ENCODE results near the gene SEC61G. TPM values are rescaled to one million over a fixed set of nuclear protein-coding genes. Genes with fewer than 3 reads are reported as not detected.

The SEC61G gene
- 100 to 1,000 TPM; 194 to 203 (median 194) TPM for polyA plus RNA-seq (ENCODE audit: insufficient read length in 3 of 3)

DNA sequence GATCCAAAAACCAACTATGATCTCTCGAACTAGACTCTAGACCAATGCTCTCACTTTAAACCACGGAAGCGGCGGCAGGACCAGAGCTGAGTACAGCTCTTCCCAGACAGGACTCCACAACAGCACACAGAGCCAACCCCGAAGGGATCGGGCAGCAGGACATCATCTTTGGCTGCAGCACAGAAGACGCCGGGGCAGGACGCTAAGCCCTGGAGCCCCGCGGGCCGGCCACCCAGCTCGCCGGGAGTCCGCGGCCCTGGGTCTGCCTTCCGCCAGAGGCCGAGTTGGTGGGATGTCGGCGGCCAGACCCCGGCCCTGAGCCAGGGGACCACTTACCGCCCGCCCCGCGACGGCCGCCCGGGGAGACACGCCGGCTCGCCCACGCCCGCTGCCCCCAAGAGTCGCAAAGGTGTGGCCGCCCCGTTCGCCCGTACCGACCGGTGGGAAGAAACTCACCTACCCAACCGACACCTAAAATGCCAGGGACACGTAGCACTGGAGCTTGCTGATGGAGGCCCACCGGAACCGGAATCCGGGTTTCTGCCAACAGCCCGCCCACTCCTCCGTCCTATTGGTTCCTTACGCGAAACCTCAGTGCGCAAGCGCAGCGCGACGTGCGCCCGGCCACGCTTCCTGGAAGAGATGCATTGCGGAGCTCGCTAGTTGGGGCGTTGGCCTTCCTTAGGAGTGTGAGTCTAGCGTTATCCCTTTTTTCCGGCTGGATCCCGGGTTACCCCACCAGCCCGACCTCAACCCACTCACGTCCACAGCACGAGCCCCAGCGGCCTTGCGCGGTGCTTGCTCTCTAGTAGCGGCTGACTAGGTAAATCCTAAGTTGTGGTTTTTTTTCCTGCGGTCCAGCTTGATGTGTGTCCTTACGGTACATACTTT is at the start of gene SEC61G:
Gene SEC61G (minus strand): TSS at position 510 of the 891 bp plus-strand sequence. CDS start 1,623 bp downstream, outside the sequence.
- peak; percentile 93 to 94 (median 93) for DNase-seq (ENCODE audit: low read depth in 3 of 3, low spot score in 2 of 3)

DNA sequence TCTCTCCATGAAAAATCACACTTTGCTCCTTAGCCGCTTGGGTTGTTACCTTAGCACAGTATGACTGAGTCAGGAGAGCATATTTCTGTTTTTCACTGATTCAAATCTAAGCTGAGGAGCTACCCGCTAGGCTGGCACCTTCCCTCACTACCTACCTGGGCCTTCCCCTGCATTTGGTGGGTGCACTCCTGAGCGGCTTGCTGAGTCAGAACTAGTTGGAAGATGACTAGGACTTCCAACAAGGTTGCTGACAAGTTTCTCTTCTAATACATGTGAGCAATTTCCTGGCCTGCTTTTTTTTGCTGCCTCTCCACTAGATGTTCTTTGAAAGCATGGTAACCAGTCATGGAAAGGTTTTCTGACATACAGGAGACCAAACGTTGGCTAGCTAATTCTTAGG is 43.8 kb upstream of the SEC61G start:
- no peak for DNase-seq (ENCODE audit: low read depth in 3 of 3, low spot score in 2 of 3)

DNA sequence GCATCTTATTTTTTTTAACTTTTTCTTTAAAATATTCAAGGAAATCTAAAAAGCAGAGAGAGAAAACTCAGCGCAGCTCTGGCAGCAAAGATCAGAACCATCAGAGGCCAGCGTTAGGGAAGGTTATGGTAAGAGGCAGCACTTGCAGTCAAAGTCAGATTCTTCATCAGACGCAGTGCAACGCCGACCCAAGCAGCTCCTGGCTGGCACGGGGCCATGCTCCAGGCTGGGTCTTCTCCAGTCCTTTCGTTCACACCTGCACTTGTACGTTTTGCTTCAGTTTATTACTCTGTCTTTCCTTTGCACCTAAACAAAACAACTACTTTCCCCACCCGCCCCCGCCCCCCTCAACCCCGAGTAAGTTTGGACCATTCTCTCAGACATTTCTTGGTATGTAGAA is 43.1 kb upstream of the SEC61G start:
- DNase-seq (ENCODE audit: low read depth in 3 of 3, low spot score in 2 of 3), result no peak

DNA sequence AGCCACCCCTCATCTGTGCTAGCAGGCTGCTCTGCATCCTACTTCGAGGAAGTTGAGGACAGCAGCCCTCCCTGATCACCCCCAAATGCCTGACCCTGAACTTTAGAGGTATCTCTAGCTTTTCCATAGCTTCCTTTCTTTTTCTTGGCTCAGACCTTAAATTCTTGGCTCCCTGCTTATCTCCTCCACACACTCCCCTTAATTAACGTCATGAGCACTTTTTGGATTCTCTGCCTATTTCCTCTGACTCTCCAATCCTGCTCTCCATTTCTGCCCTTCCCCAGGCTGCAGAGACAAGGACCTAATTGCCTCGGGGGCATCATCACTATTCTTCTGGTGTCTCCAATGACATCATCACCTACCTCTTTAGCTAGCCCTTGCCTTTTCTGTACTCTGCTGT is 40.8 kb upstream of the SEC61G start:
- no peak for DNase-seq (ENCODE audit: low read depth in 3 of 3, low spot score in 2 of 3)

DNA sequence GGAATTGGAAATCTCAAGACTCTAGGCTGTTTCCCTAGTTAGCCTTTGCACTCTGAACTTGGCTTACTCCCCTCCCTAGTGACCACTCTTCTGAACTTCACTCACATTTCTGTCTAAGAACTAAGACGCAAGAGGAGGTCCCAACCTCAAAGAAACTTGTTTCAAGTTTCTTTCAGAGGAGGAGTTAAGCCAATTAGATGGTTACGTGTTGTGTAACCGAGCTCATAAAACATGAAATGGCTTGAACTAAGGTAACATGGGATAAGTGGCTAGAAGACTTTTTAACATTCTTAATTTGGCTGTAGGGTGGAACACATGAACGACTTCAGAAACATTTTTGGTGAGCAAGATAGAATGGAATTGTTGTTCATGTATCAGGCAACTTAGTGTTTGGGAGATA is 39.5 kb upstream of the SEC61G start:
- no peak for DNase-seq (ENCODE audit: low read depth in 3 of 3, low spot score in 2 of 3)

DNA sequence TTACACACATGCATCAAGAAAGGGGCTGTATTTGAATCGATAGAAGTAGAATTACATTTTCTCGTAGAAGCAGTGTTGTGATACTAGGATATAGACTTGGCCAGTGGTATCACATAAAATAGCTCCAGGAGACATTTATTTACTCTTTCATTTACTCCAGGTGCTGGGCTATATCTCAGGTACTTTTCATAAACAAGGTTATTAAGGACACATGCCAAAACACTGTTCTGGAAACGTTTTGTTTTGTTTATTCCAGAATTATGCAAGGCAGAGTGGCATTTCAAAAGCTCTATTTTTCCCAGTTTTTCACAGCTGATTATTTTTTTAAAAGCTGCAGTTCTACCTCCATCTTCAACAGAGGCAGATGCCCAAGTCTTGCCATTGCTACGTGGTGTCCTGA is 37.8 kb upstream of the SEC61G start:
- no peak for DNase-seq (ENCODE audit: low read depth in 3 of 3, low spot score in 2 of 3)

DNA sequence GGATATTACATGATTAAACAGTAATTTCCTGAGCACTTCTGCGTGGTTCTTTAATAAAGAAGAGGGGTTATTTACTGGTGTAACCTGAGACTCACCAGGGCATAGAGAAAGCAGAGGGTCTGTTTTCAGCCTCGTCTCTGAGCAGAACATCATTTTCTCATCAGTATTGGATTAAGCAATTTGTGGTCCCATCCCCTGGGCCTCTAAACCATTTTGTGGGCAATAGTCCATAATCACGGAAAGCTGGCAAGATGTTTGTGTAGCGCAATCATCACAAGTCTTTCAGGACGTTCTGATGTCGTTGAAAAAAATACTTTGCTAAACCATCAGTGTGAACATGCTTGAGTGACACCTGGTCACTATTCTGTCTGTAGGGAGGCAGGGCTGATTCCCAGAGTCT is 37.1 kb upstream of the SEC61G start:
- no peak for DNase-seq (ENCODE audit: low read depth in 3 of 3, low spot score in 2 of 3)

DNA sequence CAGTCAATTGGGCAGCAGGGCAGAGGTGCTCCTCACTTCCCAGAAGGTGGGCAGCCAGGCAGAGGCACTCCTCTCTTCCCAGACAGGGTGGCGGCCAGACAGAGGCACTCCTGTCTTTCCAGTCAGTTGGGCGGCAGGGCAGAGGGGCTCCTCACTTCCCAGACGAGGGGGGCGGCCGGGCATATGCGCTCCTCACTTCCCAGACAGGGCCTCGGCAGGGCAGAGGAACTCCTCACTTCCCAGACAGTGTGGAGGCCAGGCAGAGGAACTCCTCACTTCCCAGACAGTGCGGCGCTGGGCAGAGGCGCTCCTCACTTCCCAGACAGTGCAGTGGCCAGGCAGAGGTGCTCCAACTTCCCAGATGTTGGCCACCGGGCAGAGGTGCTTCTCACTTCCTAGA is 33.4 kb upstream of the SEC61G start:
- DNase-seq (ENCODE audit: low read depth in 3 of 3, low spot score in 2 of 3), result no peak

DNA sequence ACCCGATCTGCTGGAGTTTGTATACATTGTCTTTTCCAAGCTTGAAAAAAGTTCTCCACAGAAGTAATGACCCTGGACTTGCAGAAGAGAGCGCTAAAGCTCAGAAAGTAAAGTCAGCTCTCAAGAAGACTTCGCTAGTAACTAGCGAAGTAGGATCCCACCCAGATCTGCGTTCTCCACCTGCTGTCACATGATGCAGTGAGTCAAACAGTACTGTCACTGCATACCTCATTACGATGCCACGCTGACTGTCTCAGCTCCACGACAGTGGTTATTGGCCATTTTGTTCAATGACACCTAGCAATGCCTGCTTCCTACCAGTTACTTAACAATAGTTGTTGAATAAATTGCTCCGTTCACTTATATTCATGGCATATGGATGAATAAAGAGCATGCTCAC is 29.7 kb upstream of the SEC61G start:
- DNase-seq (ENCODE audit: low read depth in 3 of 3, low spot score in 2 of 3), result peak in 2 of 3 donors; percentile 58 to 60

DNA sequence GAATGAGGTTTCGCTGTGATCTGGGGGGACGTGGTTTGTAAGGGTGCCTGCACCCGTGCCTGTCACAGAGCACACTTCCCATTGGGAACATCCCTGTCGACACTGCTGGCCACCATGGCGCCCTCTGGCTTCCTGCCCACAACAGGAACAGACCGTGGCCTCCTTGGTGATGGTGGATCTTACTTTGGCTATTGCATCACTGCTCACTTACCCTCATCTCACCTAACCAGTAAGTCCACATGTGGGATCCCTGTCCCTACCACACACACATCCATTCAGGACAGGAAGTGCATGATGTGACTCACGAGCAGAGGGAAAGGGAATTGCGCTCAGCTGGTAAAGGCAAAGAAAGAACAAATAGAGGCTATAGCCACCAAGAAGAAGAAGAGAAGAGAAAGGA is 26.2 kb upstream of the SEC61G start:
- DNase-seq (ENCODE audit: low read depth in 3 of 3, low spot score in 2 of 3), result no peak

DNA sequence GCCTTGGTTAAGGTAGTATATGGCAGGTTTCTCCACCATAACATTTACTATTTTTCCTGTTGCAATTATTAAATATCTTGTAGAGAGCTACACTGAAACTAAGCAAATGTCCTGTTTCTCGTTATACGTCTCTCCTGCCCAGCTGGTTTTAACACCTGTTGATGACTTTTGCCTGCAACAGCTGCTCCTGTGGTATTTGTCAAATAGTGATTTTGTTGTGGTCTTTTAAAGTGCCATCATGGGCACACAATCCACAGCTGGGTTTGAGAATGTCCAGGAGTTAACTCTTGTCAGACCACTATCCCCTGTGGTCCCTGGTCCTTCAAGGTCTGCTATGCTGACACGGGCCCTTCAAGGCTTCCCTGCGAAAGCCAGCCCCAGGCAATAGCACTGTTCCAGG is 24.9 kb upstream of the SEC61G start:
- DNase-seq (ENCODE audit: low read depth in 3 of 3, low spot score in 2 of 3), result no peak

DNA sequence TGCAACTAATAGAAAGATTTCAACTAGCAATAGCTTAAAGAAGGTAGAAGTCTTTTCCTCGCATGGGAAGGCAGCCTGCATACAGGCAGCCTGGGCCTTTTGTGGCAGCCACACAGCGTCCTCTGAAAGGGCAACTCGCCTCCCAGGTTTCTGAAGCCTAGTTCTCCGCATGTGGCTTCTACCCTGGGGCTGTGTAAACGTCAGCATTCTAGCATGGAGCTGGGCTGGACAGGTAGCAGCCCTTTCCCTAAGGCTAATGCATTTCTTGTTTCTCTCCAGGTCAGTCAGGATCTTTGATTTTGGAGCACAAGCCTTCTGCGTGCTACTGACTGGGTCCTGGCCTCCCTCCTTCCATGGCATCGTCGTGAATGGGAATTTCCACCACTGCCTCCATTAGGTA is 23.8 kb upstream of the SEC61G start:
- no peak for DNase-seq (ENCODE audit: low read depth in 3 of 3, low spot score in 2 of 3)

DNA sequence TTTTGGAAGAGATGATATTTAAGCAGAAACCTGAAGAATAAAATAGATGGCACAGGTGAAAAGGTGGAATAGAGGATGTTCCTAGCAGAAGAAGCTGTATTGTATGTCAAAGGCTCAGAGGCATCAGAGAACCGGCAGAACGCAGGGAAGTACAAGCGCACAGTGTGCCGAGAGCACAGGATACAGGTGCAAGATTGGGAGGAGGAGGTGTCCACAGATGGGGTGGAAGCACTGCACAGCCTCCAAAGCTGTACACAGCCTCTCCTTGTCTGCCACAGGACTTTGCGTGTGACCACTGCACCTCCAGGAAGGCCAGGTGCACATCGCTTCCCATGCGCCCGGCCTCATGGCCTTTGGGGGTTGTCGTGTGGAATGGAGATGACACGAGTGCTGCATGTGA is 23.3 kb upstream of the SEC61G start:
- DNase-seq (ENCODE audit: low read depth in 3 of 3, low spot score in 2 of 3), result no peak

DNA sequence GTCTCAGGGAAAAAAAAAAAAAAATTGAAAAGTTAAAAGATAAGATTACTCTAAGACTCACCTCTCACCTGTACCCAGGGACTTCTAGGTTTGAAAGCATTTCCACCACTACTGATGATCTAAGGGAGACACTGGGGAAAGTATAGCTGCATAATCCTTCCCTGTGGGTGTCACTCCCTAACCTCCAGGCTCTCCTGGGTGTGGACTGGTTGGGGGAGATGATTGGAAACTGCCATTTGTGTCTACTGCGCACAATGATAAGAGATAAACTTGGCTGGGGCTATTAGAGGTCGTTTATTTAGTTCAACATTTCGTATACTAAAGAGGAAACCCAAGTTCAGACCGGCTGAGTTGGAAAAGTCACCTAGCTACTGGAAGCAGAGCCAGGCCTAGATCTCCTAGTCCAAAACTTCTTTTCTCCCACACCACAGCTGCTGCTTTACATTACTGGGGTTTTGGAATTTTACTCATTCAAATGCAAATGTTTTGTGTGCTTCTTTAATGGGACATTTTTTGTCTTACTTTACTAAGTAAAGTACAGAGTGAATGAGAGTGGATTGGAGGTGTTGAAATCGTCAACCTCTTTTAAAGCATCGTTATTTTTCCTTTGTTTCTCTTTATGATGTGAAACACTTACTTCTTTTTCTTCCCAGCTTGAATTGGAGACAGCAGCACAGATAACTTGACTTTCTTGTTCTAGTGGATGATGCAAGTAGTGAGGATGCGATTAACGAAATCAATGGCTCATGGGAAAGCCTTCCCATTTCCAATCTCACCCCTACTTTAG is 22.3 kb upstream of the SEC61G start:
- no peak for DNase-seq (ENCODE audit: low read depth in 3 of 3, low spot score in 2 of 3)

DNA sequence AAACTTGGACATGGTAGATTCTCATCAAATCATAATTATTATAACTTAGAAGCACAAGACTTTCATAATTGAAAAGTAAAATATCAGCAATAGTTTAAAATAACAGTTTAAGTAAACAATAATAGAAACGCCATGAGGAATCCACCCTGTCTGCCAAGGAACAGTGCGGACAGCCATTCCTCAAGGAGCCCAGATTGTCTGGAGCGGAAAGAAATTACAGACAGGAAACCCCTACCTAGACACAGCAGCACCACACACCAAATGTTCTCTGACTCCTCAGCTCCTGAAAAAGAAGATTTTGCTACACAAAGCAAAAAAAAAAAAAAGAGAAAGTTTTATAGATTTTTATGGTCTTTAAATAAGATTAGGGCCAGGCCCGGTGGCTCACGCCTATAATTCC is 21.5 kb upstream of the SEC61G start:
- no peak for DNase-seq (ENCODE audit: low read depth in 3 of 3, low spot score in 2 of 3)

DNA sequence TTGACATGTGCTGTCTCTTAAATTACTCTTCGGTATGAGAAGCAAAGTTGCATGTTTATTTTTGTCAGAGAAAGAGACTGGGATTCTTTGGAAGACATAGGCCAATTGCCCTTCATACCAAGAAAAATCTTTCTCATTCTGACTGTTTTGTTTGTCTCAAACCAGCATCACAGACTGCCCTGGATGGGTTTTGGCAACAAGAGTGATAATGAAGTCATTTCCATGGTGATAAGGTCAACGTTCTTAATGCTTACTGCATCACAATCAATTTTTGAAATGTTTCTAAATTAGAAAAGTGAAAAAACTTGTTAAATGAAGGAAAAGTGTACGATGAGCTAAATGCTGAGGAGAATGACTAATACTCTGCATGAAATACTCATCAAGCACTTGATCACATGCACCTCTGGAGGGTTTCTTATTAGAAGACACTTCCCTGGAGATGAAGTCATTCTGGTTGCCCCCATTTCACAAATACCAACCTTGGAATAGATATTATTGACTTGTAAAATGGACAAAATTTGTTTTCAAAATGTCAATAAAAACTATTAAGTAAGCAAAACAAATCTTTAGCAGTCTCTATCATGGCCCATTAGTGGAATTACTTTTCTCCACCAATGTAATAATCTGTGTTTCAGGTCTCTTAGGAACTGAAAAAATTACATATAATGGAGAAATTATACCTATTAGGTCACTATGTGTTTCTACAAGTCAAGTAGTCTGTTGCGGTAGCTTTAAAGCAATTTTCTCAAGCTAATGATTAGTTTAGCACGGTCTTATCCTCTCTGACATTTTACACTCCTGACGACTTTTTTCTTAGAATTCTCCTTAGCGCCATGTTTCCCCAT is 19.9 kb upstream of the SEC61G start:
- no peak for DNase-seq (ENCODE audit: low read depth in 3 of 3, low spot score in 2 of 3)

DNA sequence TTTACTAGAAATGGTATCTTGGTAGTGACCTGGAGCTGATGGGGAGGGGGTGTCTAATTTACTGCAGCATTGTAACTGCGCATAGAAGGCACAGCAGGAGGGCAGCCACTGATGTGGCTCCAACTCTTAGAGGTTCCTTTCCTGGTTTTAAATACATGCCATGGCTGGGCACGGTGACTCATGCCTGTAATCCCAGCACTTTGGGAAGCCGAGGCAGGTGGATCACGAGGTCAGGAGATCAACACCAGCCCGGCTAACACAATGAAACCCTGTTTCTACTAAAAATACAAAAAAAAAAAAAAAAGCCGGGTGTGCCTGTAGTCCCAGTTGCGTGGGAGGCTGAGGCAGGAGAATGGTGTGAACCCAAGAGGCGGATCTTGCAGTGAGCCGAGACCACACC is 19.2 kb upstream of the SEC61G start:
- DNase-seq (ENCODE audit: low read depth in 3 of 3, low spot score in 2 of 3), result no peak

DNA sequence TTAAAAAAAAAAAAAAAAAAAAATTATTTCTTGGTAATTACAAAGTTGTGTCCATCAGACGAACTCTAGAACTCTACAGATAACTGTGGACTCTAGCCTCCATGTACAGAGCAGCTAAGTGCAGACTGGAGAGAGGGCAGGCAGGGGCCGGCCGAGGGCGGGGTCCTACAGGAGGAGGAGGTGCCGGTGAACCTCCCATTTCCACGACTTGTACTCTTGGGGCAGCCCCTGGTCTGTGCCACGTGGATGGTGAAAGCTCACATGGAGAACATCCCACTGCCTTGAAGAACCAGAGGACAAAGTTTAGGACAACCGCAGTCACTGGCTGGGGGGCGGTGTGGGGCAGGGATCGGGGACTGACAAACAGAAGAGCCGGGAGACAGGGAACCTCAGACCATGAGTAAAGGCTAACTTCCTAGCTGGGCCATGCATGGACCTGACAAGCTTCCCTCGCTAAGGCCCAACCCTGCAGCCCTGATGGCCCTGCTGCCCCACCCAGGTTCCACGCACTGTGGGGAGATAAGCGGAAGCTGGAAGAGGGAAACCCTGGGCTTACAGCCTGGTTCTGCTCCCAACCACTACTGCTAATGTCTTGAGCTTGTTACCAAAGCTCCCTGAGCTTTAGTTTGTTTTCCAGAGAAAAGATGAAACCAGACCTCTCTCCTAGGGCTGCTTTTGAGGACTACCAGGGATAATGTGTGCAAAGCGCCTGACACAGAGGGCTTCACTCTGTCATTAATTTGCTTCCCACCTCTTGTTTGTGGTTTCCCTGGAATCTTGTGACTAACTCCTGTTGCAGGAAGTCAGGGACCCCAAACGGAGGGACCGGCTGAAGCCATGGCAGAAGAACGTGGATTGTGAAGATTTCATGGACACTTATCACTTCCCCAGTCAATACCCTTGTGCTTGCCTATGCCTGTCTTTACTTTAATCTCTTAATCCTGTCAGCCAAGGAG is 16.1 kb upstream of the SEC61G start:
- DNase-seq (ENCODE audit: low read depth in 3 of 3, low spot score in 2 of 3), result no peak

DNA sequence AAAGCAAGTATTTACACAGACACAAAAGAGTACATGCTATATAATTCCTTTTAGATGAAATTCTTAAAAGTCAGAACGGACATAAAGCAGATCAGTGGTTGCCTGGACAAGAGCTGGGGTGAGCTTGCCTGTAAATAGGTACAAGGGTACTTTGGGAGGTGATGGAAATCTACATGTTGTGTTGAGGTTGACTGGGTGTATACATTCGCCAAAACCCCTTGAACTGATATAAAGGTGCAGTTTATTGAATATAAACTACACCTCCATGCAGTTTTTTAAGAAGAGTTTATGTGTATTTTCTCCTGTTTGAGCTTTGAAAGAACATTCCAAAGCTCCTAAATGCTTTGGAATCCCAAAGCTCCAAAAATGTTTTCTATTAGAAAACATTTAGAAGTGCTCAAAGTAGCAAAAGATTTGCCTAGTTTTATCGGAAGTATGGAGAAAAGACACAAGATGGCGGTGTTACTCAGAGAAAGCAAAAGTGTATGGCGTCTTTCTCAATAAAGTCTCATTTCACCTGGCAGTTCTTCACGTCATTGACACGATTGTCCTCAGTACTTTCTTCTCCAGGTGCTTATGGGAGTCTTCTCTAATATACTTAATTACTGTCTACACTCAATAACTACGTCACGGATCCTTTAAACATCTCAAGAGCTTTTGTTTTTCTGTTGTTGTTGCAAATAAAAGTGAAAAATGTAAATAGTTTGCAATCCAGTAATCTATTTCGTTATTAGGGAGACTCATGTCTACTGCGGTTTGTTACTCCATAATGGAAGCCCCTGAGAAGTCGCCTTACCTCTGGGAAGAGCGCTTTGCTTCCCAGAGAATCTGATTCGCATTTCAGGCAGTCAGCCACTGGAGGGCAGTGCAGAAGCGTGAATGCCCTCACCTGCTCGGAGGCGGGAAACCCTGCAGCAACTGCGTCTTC is 14.7 kb upstream of the SEC61G start:
- peak; percentile 69 to 80 (median 70) for DNase-seq (ENCODE audit: low read depth in 3 of 3, low spot score in 2 of 3)

Data from right renal cortex interstitium (tissue), 3 donors.